HG03460 (cell line): ENCODE data around the gene ICA1.

Experiments
- ATAC-seq: cut with Tn5 transposase; IDR thresholded peaks from one replicate; pipeline ENCODE4 v1.9.1; 2021; ENCODE audit not compliant: unreplicated experiment

Gene ICA1

GRCh38 chr7:8165150-8165549, 96.8 kb downstream of the ICA1 start:
- no peak for ATAC-seq

DNA sequence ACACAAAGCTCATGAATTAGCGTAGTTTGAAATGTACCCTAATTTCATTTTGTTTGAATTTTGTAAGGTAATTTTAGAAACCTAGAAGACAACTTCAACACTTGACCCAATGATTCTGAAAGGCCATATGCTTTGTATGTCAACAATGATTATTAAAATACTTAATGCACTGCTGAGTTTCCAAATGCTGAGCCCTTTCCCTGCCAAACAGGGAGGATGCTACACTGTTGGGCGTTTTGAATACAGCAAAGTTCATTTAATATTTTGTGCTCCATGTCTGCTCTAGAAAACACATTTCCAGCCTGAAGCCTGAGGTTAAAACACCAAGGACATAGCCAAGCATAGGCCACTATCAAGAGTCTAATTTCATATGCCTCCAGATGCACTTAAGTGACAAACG, 99.8 kb downstream of the ICA1 start:
- ATAC-seq: no peak

GRCh38 chr7:8161364-8161828, 100.6 kb downstream of the ICA1 start:
- no peak for ATAC-seq

DNA sequence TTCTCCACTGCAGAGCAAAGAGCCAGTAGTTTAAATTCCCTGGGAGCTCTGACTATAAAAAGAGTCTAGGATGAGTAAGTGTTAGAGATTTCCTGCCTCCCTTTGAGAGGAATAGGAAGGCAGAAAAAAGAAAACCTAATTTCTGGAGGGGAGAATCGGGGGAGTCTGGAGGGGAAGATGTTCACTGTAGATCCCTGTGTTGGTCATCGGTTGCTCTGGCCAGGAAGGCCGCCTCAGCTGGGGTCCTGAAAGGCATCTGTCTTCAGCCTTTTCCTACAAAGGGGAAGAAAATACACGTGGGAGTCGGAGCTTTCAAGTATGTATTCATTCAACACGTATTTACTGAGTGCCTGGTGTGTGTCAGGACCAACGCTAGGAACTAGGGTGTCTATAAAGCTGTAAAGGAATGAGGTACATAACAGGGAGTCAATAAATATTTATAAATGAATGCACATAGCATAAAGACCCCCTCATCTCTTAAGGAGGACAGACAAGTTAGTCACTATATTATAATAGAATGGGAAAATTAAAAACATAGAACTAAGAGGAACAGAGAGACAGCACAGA, 101.1 kb downstream of the ICA1 start:
- ATAC-seq: no peak

DNA sequence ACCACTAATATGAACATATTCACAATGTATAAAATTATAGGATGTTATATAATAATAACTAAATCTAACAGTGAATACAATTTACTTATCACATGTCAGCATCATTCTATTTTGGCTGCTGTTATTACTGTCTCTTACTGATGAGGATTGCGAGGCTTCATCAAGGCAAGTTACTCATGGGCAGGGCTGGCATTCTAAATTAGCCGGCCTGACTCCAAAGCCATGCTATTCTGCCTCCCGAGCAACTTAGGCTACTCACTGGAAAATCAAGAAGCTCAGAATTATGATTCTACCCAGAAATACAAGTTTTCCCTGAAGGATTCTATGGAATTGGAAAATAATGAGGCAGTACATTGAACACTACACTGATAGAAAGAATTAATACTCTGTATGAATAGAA, 101.7 kb downstream of the ICA1 start:
- ATAC-seq: no peak

DNA sequence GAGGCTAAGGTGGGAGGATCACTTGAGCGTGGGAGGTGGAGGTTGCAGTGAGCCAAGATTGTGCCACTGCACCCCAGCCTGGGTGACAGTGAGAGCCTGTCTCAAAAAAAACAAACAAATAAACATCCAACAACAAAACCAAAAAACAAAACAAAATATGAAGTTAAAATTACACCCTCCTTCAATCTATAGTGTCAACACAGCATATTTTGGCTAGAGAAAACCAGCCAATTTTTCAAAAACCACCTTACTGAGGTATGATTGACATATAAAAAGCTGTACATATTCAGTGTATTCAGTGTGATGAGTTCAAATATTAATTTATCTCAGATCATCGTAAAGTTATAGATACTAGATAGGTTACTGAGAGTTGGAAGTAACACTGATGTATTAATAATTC, 102.4 kb downstream of the ICA1 start:
- ATAC-seq: no peak

- ATAC-seq: no peak
These were observed 104.7 kb downstream of the ICA1 start for GRCh38 chr7:8157296-8157695.

GRCh38 chr7:8155836-8156235, 106.1 kb downstream of the ICA1 start:
- no peak for ATAC-seq

GRCh38 chr7:8154272-8154671, 107.7 kb downstream of the ICA1 start:
- ATAC-seq: no peak

DNA sequence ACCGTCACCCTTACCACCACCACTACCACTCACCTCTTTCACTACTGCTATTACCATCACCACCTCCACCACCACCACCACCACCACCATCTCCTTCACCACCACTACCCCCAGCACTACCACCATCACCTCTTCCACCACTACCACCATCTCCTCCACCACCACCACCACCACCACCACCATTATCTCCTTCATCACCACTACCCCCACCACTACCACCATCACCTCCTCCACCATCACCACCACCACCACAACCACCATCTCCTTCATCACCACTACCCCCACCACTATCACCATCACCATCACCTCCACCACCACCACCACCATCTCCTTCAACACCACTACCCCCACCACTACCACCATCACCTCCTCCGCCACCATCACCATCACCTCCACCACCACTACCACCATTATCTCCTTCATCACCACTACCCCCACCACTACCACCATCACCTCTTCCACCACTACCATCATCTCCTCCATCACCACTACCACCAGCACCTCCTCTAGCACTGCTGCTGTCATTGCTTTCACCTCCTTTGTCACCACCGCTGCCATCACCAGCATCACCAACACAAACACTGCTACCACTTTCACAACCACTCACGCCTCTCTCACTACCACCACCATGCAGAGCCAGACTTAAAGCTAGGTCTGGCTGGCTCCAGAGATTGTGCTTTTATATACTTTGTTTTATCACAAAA, 109.3 kb downstream of the ICA1 start:
- no peak for ATAC-seq

- no peak for ATAC-seq
These were observed 110.7 kb downstream of the ICA1 start for GRCh38 chr7:8151161-8151725.

DNA sequence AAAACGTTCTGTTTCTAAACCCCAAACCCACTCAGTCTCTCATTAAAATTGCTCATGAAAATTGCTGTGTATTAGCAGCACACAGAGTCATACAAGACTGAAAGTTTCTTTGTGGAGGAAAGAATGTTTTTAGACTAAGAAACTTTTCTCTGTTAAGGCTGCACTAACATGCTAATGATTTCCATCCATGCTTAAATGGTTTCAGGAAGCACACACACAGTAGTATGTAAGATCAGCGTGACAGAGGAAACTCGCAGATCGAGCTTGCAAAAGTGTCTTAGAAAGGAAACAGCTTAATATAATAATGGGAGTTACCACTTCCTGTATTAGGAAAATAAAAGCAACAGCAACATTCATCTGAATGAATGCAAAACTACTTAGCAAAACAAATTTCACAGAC, 112.7 kb downstream of the ICA1 start:
- ATAC-seq: peak; percentile 82

- no peak for ATAC-seq
These were observed 114.1 kb downstream of the ICA1 start for GRCh38 chr7:8147760-8148463.

GRCh38 chr7:8146788-8147413, 115.1 kb downstream of the ICA1 start:
- no peak for ATAC-seq

GRCh38 chr7:8146106-8146787, 115.7 kb downstream of the ICA1 start:
- no peak for ATAC-seq

- no peak for ATAC-seq
These were observed 117.1 kb downstream of the ICA1 start for GRCh38 chr7:8144856-8145255.

- peak; percentile 62 for ATAC-seq
These were observed 118.7 kb downstream of the ICA1 start for GRCh38 chr7:8143151-8143874.

GRCh38 chr7:8142477-8142876, 119.5 kb downstream of the ICA1 start:
- no peak for ATAC-seq

GRCh38 chr7:8141070-8141469, 120.9 kb downstream of the ICA1 start:
- no peak for ATAC-seq

DNA sequence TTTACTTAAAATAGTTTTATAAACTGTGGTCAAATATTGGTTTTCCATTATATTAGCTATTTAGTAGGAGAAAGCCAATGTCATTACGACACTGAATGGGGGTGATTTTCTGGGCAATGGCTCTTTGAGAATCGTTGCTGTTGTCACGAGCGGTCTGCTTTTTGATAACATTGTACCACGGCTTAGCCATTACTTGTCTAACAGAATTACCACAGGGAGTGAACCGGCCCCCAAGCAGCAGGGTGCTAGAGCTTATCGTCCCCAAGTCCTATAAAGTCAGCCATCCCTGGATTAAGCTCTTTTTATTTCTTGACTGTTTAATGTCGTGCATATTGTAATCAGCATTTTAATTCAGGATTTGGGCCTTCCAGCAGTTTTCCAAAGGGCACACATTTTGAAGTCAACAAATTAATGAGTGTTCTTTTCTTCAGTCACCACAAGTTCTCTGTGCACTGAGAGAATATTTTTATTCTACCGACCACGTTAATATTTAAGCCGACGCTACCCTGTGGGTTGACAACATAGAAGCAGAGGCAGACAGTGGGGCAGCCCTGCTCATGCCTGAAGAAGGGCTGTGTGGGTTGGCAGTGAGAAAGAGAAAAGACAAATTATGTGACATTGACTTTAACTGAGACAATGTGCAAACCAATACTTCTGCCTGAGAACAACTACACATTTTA, 125.8 kb downstream of the ICA1 start:
- ATAC-seq: no peak
